Cerebellar nuclear complex (tissue), 1 donor: Measurements from ENCODE around the gene TMEM89.
A peak's percentile ranks its signal among the peaks of the same experiment; 100 is the strongest.

Experiments used
- DNase-seq, 2 experiments: peaks; one replicate each; lab custom pipeline; 2025; lab: John Stamatoyannopoulos, UW

The TMEM89 gene, protein sequence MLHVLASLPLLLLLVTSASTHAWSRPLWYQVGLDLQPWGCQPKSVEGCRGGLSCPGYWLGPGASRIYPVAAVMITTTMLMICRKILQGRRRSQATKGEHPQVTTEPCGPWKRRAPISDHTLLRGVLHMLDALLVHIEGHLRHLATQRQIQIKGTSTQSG

DNA sequence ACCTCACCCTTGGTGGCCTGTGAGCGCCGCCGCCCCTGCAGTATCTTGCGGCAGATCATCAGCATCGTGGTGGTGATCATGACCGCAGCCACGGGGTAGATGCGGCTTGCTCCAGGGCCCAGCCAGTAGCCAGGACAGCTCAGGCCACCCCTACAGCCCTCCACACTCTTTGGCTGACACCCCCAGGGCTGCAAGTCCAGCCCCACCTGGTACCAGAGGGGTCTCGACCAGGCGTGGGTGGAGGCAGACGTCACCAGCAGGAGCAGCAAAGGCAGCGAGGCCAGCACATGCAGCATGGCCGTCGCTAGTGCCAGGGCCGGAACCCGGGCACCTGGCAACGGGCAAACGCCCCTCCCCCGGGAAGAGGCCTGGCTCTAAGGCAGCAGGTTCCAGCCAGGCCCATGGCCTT is at the start of gene TMEM89:
Gene TMEM89 (minus strand): TSS at position 309 of the 409 bp plus-strand sequence. CDS start 13 bp downstream, at position 296.
- DNase-seq = no peak

DNA sequence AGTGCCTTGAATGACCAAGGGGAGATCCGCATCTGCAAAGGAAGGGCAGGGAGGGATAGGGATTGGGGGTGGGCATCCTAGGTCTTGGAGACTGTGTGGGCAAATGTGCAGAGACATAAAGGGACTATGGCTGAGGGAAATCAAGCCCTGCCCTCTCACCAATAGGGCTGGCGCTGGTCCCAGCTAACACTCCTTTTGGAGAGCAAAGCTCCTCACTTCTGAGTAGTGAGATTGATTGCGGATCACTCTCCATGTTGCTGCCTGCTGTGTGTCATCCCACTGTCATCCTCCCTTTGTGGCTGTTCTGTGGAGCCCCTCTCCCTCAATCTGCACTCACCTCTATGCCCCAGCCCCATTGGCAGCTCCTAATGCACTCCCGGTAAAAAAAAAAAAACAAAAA is 43.4 kb upstream of the TMEM89 start:
- no peak for DNase-seq

DNA sequence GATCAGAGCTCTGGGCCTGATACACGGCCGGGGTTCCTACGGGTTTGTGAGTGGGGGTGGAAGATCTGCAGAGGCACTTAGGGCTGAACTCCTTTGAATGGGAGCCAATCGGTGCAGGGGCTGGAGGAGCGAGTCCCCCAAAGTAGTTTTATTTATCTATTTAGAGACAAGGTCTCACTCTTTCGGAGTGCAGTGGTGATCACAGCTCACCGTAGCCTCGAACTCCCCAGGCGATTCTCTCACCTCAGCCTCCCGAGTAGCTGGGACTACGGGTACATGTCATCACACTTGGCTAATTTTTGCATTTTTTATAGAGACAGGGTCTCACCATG is 42.7 kb upstream of the TMEM89 start:
- DNase-seq = no peak

DNA sequence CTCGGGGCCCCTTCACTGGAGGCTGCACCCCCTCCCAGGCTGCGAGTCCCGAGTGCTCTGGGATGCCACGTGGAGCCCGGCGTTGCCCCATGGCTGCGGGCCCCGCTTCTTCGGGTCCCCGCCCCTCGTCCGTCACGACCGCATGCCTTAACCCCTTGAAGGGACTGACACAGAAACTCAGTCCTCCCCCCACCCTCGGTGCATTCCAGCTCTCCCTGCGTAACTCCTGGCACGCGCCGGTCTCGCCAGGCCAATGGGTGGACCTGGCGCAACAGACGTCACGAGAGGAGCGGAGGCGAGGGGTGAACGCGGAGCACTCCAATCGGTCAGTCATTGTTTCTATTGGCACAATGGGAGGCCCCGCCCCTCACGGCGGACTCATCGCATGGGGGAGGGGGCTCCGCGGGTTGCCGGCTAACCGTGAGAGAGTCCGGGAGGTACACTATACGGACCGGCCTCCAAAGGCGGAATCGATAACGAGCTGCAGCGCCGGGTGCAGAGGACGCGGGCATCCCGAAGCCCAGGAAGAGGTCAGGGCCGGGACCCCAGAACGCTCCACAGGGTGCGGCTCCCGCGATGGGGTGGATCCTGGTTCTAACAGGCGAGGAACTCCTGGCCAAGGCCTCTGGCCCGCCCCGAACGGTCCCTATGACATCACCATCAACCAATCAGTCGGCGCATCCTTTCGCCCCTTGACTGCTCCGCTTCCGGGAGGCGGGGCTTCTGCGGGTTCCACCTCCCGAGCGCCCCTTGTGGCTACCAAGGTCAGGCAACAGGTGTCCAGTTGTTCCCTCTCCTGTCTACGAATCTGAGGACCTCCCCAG is 42.1 kb upstream of the TMEM89 start:
- peak; percentile 94 for DNase-seq

DNA sequence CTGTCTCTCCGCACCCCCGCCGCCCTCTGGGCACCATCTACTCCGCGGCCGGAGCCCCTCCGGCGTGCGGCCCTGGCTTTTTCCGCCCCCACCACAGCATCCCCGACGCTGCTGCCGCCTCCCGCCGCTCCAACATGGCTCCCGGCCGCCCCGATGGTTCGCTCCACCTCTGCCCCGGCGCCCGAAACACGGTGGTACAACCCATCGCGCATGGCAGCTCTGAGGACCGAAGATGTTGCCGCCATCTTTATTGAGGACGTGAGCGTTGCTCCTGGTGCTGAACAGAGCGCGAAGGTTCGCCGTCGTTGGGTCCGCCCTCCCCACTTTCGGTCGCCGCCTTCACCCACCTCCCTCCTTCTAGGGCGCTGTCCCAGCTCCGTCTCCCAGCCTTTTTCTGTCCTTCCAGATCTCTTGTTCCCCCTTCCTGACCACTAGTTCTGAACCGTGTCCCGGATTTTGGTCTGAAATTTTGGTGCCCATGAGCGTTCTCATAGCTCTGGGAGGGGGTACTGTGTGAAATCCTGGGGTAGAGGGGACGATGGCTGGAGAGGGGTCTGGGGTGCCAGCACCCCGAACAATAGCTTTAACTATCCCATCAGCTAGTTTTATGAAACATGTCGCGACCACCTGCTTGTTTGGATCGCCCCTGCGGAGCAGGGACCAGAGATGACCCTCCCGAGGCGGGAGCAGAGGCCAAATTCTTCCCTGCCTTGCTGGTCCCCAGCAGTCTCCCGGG is 41.4 kb upstream of the TMEM89 start, which contains the start of gene CELSR3:
Gene CELSR3 (minus strand): TSS at position 134 of the 736 bp plus-strand sequence. CDS start 252 bp downstream, outside the sequence.
- DNase-seq = peak in 1 of 2 experiments; percentile 41

DNA sequence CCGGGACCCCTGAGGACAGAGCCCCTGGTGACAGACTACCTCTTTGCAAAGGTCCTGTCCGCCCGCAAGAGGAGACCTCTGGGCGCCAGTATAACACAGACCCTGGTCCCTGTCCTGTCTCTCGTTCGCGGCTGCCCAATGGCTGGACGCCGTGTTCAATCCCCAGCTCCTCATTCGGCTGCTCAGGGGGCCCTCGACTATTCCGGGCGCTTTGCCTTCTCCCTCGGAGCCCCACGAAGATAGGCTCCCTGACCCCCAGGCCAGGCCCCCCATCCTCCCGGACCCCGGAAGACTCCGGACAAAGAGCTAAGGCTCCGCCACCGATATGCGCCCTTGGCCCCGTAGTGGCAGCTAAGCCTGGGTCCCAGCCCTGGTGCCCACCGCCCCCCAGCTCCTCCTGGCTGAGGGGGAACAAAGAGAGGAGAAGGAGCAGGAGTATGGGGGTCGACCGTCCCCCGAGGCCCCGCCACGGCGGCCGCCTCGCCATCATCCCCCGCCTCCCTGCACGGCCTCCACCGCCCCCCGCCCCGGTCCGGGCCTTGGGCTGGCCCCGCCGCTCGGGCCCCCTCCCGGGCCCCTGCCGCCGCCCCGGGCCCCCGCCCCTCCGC is 40.7 kb upstream of the TMEM89 start:
- no peak for DNase-seq

DNA sequence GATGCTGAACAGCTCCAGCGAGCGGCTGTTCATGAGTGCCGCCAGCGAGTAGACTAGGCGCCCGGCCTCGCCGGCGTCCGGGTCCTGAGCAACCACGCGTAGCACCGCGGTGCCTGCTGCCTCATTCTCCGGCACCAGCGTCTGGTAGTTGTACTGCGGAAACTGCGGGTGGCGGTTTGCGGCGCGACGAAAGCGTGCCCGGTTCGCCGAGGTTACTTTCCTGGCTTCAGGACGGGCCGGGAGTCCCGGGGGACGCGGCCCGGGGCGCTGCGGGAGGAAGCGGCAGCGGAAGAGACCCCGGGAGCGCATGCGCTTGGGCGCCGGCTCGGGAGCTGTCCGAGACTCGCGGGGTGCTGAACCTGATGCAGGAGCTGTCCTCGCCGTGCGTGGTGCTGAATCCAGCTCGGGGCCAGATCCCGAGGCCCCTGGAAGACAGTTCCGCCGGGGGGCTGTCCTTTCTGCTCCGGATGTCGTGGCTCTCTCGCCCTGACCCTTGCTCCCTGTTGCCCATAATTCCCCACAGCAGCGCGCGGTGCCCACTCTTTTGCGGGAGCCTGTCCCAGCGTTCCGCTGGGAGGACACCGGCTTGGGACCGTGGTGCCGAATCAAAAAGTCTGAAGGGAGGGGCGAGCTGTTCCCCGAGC is 40.1 kb upstream of the TMEM89 start:
- DNase-seq = no peak

DNA sequence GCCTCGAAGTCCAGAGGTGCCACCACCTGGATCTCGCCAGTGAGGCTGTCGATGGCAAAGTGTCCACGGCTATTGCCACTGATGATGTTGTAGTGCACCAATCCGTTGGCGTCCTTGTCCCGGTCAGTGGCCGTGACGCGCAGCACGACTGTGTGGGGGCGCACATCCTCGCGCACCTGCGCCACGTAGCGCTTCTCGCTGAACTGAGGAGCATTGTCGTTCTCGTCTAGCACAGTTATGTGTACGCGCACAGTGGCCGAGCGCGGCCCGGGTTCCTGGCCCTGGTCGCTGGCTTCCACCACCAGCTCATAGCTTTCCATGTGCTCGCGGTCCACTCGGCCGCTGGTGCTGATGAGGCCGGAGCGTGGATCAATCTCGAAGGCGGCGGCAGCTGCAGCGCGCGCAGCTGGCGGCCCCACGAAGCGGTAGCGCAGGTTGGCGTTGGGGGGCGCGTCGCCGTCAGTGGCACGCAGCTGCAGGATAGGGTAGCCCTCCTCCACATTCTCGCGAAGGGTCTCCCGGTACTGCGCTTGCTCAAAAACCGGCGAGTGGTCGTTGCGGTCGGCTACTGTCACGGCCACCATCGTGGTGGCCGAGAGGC is 39.3 kb upstream of the TMEM89 start:
- no peak for DNase-seq

DNA sequence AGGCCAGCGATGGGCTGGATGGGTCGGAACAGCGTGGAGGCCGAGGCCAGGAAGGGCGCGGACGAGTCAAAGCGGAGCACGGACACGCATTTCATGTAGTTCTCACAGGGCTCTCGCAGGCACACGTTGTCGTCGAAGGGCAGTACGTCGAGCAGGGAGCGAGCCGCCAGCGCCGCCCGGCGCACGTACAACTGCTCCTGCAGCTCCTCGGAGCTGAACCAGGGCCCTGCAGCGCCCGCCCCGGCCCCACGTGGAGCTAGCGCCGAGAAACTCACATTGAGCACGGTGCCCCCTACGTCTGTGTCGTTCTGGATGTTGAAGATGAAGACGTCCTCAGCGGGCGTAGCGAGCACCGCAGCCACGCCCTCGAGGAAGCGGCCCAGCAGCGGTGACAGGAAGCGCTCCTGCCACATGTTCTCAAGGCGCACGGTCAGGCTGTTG is 35.3 kb upstream of the TMEM89 start:
- no peak for DNase-seq

DNA sequence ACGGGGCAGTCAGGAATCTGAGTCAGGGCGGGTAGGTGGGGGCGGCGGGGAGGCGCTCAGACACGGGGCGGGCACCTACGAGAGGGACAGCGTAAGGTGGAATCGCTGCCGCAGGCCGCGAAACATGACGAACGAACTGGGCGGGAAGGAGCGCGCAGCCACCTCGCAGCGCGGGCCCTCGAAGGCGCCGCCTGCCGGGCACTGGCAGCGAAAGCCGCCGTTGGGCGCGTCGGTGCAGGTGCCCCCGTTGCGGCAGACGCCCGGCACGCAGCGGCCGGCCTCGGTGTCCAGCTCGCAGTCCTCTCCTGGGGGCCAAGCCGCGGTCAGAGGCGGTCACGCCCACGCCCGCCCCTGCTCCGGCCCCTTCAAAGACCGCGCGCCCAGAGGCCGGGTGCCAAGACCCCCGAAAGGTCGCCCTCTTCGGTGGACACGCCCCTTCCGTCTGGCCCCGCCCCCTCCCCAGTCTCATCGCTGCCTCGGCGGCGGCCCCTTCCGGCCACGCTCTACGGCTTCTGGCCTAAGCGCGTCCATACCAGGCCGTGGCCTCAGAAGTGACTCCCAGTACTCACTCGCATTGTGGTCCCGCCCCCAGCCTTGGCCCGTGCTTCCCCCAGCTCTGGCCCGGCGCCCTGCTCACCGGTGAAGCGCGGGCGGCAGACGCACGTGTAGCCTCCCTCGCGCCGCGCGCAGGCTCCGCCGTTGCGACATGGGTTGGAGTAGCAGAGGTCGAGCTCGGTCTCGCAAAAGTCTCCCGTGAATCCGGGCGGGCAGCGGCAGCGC is 34.7 kb upstream of the TMEM89 start:
- DNase-seq = no peak

DNA sequence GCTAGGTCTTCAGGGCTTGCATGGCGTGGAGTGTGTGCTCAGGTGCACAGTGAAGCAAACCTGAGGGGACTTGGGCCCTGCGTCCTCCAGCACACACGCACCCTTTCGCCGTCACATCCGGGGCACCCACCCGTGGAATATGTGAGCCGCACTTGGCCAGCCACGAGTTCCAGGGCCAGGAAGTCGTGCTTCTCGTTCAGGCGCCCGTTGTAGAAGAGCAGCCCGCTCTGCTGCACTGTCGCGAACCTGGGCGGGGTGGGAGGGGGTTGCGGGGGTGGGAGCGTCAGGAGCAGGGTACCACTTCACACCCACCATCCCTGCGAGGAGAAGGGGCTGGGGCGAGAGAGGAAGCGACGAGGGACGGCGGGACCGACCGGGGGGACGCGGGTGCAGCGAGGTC is 34.0 kb upstream of the TMEM89 start:
- DNase-seq = no peak

DNA sequence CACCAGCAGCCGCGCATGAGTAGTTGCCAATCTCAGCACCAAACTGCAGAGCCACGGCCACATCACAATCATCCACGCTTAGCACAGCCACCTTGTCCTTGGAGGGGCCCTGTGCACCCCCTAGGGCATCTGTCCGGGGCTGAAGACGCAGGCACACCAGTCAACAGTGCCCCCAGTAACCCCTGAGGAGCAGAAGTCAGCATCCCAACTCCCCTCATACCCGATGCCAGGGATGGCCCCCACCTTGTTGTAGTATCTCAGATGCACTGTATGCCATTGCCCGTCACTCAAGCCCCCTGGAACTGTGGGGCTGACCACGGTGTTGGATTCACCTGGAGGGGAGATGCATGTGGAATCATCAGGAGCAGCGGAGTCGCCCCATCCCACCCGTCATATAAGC is 33.5 kb upstream of the TMEM89 start:
- no peak for DNase-seq

DNA sequence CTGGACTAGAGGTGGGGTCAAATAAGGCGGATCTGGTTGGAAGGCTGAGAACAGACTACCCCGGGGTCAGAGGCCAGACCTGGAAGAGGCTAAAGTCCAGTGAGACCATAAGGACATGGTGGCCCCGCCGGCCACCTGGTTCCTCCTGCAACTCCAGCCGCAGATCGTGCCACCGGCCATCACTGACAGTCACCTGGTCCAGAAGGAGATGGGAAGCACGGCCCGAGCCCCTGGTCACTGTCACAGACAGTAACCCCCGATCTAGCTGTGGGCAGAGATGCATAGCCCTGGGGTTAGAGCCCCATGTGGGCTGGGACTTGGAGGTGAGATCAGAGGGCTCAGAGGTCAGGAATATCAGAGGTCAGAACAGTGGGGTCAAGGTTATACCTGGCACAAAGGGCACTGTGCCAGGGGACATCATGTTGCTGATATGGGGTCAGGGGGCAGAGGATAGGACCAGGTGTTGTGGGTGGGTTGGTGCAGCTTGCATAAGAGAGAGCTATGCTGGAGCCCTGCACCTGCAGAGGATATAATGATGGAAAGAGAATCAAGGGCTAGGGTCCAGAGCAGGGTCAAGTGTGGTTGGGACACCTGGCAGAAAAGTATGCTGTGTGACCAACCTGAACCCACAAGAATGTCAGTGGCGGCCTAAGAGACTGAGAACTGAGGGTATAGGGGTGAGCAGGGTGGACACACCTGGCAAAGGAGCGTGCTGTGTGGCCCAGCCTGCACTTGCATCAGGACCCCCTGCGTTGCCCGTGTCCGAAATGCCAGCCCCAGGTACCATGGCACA is 31.6 kb upstream of the TMEM89 start:
- no peak for DNase-seq

DNA sequence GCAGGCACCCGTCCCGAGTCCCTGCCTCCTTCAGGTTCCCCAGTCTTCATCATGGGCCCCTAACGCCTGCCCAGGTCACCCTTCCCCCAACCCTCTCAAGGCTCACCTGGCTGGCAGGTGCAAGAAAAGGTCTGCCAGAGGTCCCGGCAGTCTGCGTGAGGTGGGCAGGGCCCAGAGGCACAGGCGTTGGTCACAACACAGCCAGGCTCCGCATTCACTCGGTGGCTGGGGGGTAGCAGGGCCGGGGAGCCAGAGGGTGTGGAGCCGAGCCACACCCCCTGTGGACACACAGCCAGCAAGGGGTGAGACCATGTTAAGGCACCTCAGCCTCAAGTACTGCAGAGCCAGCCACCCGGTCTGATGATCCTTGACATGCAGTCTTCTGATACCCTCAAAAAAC is 30.2 kb upstream of the TMEM89 start:
- no peak for DNase-seq

DNA sequence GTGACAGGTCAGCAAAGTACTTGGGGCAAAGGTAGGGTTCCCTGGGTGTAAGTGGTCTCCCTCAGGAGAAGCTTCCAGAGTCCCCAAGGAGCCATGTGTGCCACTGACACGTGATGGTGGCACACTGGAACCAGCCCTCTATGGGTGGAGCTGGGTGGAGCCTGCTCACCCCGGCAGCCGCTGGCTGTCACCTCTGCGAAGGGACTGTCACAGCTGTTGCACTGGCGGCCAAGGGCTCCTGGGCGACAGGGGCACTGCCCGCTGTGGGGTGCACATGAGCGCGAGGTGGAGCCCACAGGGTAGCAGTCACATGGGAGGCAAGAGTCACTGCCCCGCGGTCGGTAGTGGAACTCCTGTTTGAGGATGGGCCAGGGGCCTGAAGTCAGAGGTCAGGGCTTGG is 29.2 kb upstream of the TMEM89 start:
- DNase-seq = no peak

DNA sequence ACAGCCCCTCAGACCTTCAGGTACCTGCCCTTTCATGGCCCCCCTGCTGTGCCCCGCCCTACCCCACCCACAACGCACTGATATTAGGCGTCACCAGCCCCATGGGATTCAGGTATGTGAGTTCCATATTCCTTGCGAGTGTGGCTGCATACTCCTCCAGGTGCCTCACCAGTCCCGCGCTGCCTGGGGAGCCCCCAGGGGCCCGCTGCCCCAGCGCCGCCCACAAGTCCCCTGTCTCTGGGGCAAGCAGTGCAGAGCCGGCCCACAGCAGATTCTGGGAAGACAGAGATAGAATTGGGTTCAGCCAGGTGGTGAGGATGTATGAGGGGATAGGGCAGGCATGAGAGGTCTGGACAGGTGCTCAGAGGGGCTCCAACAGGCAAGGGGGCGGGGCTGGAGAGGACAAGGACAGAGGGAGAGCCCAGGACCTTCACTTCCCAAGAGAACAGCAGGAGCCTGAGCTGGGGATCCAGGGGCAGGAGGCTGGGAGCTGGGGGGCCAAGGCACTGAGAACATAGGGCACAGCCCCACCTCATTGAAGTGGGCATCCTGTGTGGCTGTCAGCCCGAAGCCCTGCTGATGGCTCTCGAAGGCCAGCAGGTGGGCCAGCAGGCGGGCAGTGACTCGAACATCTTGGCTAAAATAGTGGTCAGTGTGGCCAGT is 26.8 kb upstream of the TMEM89 start:
- no peak for DNase-seq

DNA sequence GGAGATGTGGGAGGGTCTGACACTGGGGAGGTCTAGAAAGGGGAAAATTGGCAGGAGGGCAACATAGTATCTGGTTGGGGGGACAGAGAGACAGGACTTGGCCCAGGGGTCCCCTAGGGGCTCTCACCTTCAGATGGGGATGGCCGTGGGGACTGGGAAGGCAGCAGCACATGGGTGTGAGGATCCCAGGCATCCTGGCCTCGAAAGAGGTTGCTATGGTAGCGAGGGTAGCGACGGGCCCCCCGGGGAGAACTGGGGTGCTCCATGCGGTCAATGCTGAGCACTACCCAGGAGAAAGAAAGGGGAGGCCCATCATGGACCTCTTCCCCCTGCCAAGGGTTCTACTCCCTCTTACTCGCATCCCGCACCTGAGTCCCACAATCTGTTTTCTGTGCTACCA is 26.1 kb upstream of the TMEM89 start:
- DNase-seq = no peak

DNA sequence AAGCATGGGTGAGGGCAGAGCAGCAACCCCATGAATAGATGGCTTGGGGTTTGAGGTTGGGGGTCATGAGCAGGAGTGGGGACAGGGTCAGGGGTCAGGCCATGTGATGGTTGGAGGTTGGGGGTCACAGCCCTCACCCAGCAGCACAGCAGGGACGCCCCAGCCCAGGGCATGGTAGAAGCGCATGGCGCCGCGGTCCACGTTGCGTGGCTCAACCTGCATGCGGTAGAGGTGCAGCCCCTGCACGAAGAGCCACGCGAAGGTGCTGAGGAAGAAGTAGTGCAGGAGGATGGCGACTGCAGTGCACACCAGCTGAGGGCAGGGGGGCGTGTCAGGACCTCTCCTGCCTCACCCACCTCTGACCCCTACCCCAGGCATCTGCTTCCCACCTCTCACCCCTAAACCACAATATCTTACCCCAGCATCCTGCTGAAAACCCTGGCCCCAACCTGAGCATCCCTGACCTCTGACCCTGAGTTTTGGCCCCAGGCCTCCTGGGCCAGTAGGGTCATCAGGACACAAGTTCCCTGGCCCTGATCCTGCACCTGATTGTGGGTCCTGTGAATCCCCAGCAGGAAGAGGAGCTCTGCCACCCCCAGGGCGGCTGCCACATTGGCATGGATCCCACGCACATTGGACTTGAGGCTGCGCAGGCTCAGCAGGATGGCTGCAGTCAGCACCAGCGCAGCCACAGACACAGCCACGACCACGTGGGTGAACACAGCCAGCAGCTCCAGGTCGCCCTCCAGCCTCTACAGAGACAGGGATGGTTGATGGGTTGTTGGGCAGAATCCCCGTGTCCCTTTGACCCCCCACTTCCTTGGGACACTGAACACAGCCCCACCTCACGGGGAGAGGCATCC is 23.6 kb upstream of the TMEM89 start:
- DNase-seq = no peak
